ENCODE results near the gene VWA1. TPM values are rescaled to one million over a fixed set of nuclear protein-coding genes. Genes with fewer than 3 reads are reported as not detected.
A peak's percentile ranks its signal among the peaks of the same experiment; 100 is the strongest.
"Not testable (repeated sequence)": the region's sequence is repeated elsewhere in the genome, so short reads cannot be mapped to it uniquely, and the experiment has no call there.

The VWA1 gene
- polyA plus RNA-seq, 1 of the 3 experiments (the other 2 are of a cell fraction), result 7.4 TPM

- TF ChIP-seq USF2 (IDR thresholded peaks at IDR 0.05; ENCODE audit: borderline replicate concordance, low read depth, low read length) (no peak), FOSL2 (IDR thresholded peaks at IDR 0.05; ENCODE audit: borderline replicate concordance, low read depth) (no peak), ELF1 (IDR thresholded peaks at IDR 0.05) (no peak), TEAD4 (IDR thresholded peaks at IDR 0.05; ENCODE audit: borderline replicate concordance, insufficient read depth) (no peak), REST (IDR thresholded peaks at IDR 0.05; ENCODE audit: low read depth, low read length) (no peak), FOXM1 (IDR thresholded peaks at IDR 0.05; ENCODE audit: low read depth) (no peak), RCOR1 (IDR thresholded peaks at IDR 0.05; ENCODE audit: low read length) (no peak), NFIC (IDR thresholded peaks at IDR 0.05; ENCODE audit: borderline replicate concordance) (no peak), EP300 (IDR thresholded peaks at IDR 0.05; ENCODE audit: borderline replicate concordance in 1 of 2, low read depth in 1 of 2, low read length in 1 of 2) (no peak), TCF12 (IDR thresholded peaks at IDR 0.05) (no peak), POLR2AphosphoS5 (IDR thresholded peaks at IDR 0.05; ENCODE audit: low read depth, low read length) (no peak), USF1 (IDR thresholded peaks at IDR 0.05; ENCODE audit: borderline replicate concordance, low read depth) (no peak), ZBTB33 (IDR thresholded peaks at IDR 0.05; ENCODE audit: borderline replicate concordance, low read depth) (no peak)
- WGBS (ENCODE audit: low lambda C conversion rate), result 90% methylated on average over 17 of the region's 32 CpGs
- no peak overlapping the region for H2AFZ ChIP-seq (ENCODE audit: low read depth)
- no peaks in the 10 kb centered on the region for H3K9me3 ChIP-seq
- H3K4me1 ChIP-seq (ENCODE audit: control insufficient read depth in 1 of 2, insufficient read depth in 2 of 2, low read depth in 1 of 2, low read length in 1 of 2), result no peaks in the 10 kb centered on the region; a peak in 1 of 4 replicates
- H3K9ac ChIP-seq, result no peak overlapping the region
- no peaks in the 10 kb centered on the region for H3K36me3 ChIP-seq (replicated peaks in 1 of 2; ENCODE audit: control insufficient read depth in 1 of 2, insufficient read depth in 2 of 2, low read length in 1 of 2)
- H3F3A ChIP-seq (replicated peaks; ENCODE audit: insufficient read depth), result no peaks in the 10 kb centered on the region
- no peaks in the 10 kb centered on the region for H3K79me2 ChIP-seq (ENCODE audit: insufficient read depth)
- no peaks in the 10 kb centered on the region for H3K9me2 ChIP-seq
- POLR2A ChIA-PET, result no interaction called here
- no peaks in the 10 kb centered on the region for H3K27me3 ChIP-seq (ENCODE audit: insufficient read depth)
- no peaks in the 10 kb centered on the region for H4K20me1 ChIP-seq (ENCODE audit: insufficient read depth)
- no peak overlapping the region for H3K4me2 ChIP-seq
- CTCF ChIA-PET, result interaction anchor here (0.6 to 2.6 kb wide), 6 partner anchors 9 to 67 kb away, joined by 3 to 8 read pairs (median 3); partner anchors contain the start of genes AURKAIP1 and MRPL20
- no peak overlapping the region for H3K27ac ChIP-seq (ENCODE audit: low read depth in 2 of 2, low read length in 1 of 2)
- no peak overlapping the region for H3K4me3 ChIP-seq (ENCODE audit: low read depth in 2 of 2, low read length in 1 of 2)
- DNase-seq, result peak; percentile 28
Observed at GRCh38 chr1:1442069-1442770, 6.7 kb downstream of the VWA1 start.

GRCh38 chr1:1446631-1447030 lies 11.1 kb downstream of the VWA1 start:
- H3K4me1 ChIP-seq (ENCODE audit: control insufficient read depth in 1 of 2, insufficient read depth in 2 of 2, low read depth in 1 of 2, low read length in 1 of 2); H2AFZ ChIP-seq (ENCODE audit: low read depth); H3K4me2 ChIP-seq; H4K20me1 ChIP-seq (ENCODE audit: insufficient read depth); H3K27ac ChIP-seq (ENCODE audit: low read depth in 2 of 2, low read length in 1 of 2); H3F3A ChIP-seq (replicated peaks; ENCODE audit: insufficient read depth); DNase-seq; CTCF ChIA-PET; H3K79me2 ChIP-seq (ENCODE audit: insufficient read depth); H3K27me3 ChIP-seq (ENCODE audit: insufficient read depth); H3K9me3 ChIP-seq; H3K9me2 ChIP-seq; POLR2A ChIA-PET; H3K9ac ChIP-seq; H3K4me3 ChIP-seq (ENCODE audit: low read depth in 2 of 2, low read length in 1 of 2); H3K36me3 ChIP-seq (replicated peaks in 1 of 2; ENCODE audit: control insufficient read depth in 1 of 2, insufficient read depth in 2 of 2, low read length in 1 of 2): not testable (repeated sequence)
- WGBS (ENCODE audit: low lambda C conversion rate), result 95% methylated on average over 17 of the region's 19 CpGs
